ENCODE results near the gene MICAL2.

Gene MICAL2

DNA sequence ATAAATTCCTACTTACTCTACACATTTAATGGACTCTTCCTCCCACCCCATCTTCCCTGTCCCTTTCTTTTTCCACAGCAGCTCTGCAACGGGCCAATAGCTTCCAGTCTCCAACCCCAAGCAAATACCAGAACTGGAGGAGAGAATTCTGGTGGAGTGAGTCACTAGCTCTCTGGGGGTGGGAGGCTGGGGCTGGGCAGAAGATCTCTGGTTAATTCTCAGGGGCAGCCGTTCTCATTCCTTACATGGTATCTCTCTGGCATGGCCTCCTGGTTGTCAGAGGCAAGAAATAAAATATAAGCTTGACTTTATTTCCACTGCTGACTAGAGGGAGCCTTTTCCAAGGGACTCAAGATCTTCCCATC is 176.6 kb downstream of the MICAL2 start:
- DNase-seq (ENCODE audit: low read depth in 2 of 2), result no peak

GRCh38 chr11:12287374-12288211 is 177.2 kb downstream of the MICAL2 start:
- DNase-seq (ENCODE audit: low read depth in 2 of 2), result no peak

DNA sequence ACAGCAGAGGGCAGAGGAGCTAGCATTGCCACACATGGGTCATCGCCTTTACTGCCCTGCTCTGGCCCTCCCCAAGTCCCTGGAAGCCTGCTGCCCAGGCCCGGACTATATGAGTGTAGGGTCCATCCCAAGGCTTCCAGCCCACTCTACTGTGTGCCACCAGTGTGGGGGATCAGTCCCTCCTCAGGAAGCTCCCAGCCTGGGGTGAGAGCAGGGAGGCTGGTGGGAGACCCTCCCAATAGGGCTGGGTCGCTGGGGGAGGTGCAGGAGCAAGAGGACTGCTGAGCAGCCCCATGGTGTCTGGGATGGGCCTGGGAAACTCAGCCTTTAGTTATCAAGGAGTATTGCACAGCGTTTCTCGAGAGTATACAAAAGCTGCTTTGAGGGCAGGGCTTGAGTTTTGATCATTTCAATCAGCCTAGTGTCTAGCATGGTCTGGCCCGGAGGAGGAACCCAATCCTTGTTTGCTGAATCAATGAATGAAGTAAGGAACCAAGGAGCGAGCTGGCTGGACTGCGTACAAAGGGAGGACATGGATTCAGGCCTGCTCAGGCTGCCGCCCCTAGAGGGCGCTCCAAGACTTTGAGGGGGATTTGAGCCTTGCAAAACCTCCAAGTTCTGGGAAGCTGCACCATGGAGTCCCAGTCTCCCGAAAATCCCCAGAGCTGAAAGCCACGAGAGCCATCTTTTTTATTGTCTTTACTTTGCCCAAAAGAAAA is 178.0 kb downstream of the MICAL2 start:
- peak; percentile 5 to 15 for DNase-seq (ENCODE audit: low read depth in 2 of 2)

- DNase-seq (ENCODE audit: low read depth in 2 of 2), result no peak
Observed at GRCh38 chr11:12288931-12289666, 178.7 kb downstream of the MICAL2 start.

- no peak for DNase-seq (ENCODE audit: low read depth in 2 of 2)
Observed at GRCh38 chr11:12289667-12290476, 179.5 kb downstream of the MICAL2 start.

DNA sequence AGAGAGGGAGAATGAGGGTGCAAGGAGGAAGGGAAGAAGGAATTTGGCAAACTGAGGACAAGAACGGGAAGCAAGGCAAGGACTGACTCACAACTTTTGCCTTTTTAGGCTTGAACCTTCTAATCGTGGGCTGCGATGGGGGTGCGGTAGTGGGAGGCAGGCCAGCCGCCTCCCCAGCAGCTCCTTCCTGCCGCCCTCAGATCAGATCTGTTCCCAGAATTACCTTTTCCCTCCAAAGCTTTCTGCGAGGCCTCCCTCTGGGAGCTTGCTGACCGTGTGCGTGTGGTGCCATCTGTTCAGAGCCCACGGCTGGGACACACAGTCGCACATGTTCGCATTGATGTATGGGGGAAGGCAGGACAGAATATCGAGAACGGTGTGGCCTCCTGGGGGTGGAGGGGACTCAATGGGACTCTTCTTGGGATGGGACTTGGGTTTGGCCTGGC is 180.1 kb downstream of the MICAL2 start:
- no peak for DNase-seq (ENCODE audit: low read depth in 2 of 2)

DNA sequence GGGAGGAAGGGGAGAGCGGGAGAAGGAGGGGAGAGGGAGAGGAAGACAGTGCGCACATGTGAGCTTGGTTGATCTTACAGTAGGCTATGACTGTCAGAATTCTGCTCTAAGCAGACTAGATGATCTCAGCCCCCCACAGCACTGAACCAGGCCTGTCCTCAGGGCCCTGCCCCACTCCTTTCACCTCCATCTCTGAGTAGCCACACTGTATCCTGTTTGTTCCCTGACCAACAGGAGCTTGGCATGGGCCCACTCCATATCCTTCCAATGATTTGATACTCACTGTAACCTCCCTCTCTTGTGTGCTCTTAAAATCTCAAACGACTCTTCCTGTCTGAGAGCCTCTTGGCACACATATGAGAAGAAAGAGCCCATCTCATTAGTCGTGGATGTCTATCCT is 180.9 kb downstream of the MICAL2 start:
- no peak for DNase-seq (ENCODE audit: low read depth in 2 of 2)

GRCh38 chr11:12291766-12292165 is 181.4 kb downstream of the MICAL2 start:
- no peak for DNase-seq (ENCODE audit: low read depth in 2 of 2)

- no peak for DNase-seq (ENCODE audit: low read depth in 2 of 2)
Observed at GRCh38 chr11:12292766-12293165, 182.4 kb downstream of the MICAL2 start.

- DNase-seq (ENCODE audit: low read depth in 2 of 2), result no peak
Observed at GRCh38 chr11:12293486-12293885, 183.1 kb downstream of the MICAL2 start.

DNA sequence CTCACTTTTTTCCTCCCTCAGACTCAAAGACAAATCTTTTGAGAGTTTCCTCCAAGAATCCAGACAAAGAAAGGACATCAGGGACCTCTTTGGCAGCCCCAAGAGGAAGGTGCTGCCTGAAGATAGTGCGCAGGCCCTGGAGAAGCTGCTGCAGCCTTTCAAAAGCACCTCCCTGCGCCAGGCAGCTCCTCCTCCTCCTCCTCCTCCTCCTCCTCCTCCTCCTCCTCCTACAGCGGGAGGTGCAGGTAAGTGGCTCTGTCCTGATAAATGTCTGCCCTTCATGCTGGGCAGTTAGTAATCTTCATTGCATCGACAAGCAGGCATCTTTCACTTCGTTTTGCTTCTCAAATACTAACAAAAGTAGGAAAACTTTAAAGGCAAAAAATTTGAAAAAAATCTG is 184.2 kb downstream of the MICAL2 start:
- DNase-seq (ENCODE audit: low read depth in 2 of 2), result no peak

DNA sequence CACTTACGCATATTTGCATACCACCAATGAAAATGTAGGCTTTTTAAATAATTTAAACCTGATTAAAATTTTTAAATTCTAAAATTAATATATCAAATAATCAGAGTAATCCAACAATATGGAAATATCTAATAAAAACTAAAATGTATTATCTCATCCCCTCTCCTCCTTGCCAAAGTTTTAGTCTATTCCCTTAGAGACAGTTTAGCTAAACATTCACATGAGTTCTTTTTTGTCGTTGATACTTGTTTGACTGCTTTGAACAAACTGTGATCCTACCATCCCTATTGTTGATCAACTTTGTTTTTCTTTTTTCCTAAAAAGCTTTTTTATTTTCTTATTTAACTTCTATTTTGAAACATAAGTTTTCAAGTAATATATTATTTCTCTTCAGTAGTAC is 185.6 kb downstream of the MICAL2 start:
- no peak for DNase-seq (ENCODE audit: low read depth in 2 of 2)

GRCh38 chr11:12298610-12299009 is 188.2 kb downstream of the MICAL2 start:
- DNase-seq (ENCODE audit: low read depth in 2 of 2), result no peak

DNA sequence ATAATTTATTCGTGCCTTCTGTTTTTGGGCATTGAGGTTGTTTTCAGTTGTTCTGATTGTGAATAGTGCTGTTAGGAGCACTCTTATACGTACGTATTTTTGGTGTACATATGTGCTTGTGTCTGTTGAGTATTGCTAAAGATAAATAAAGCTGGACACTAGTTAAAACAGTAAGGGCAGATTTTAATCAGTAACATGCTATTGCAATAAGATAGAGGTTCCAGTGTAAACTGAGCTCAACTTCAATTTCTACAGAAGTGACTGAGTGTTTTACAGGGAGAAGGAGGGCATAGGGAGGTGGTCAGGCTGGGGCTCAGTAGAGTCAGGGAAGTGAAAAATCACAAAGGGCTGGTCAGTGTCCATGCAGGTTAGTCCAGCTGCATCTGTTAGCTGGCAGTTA is 191.0 kb downstream of the MICAL2 start:
- DNase-seq (ENCODE audit: low read depth in 2 of 2), result no peak

DNA sequence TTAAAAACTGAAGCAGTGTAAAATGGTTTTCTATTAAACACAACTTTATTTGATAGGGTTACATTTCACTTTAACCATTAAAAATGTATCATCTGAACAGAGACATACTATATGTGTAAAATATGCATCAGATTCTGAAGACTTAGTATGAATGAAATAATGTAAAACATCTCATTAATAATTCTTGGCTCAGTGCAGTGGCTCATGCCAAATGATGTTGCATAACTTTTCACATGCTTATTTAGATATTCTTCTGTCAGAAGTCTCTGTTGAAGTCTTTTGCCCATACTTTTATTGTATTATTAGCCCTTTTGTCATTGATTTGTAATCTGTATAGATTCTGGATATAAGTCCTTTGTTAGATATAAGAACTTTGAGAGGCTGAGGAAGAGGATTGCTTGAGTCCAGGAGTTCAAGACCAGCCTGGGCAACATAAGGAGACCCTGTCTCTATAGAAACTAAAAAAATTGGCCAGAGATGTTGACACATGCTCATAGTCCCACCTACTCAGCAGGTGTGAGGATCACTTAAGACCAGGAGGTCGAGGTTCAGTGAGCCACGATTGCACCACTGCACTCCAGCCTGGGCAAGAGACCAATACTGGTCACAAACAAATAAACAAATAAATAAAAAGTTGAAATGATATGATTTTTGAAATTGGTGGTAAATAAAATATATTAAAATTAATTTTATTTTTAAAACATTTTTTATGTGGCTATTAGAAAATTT is 193.2 kb downstream of the MICAL2 start:
- DNase-seq (ENCODE audit: low read depth in 2 of 2), result no peak

GRCh38 chr11:12306830-12307229 is 196.4 kb downstream of the MICAL2 start:
- DNase-seq (ENCODE audit: low read depth in 2 of 2), result no peak

- no peak for DNase-seq (ENCODE audit: low read depth in 2 of 2)
Observed at GRCh38 chr11:12312132-12312531, 201.7 kb downstream of the MICAL2 start.
